Nephron progenitor cell (in vitro differentiated cells): ENCODE measurements around the gene SREBF1.
A peak's percentile ranks its signal among the peaks of the same experiment; 100 is the strongest.

Experiments
- DNase-seq: peaks from one replicate; pipeline ENCODE4 v3.0.0; 2021
- H3K27ac Mint-ChIP-seq: 2 replicates; pipeline ENCODE4 v1.8.0; 2021; ENCODE audit warnings: mild to moderate bottlenecking, moderate library complexity, mixed read lengths
- H3K27me3 Mint-ChIP-seq: 2 replicates; pipeline ENCODE4 v1.8.0; 2021; ENCODE audit warnings: mild to moderate bottlenecking, low read depth, mixed read lengths; ENCODE audit not compliant: poor library complexity
- H3K36me3 Mint-ChIP-seq: 2 replicates; pipeline ENCODE4 v1.8.0; 2021; ENCODE audit warnings: low read depth, mixed read lengths
- H3K4me1 Mint-ChIP-seq: 2 replicates; pipeline ENCODE4 v1.8.0; 2021; ENCODE audit warnings: mixed read lengths
- H3K4me3 Mint-ChIP-seq: 2 replicates; pipeline ENCODE4 v1.8.0; 2021; ENCODE audit warnings: mild to moderate bottlenecking, moderate library complexity, mixed read lengths
- H3K9me3 Mint-ChIP-seq: 2 replicates; pipeline ENCODE4 v1.8.0; 2021; ENCODE audit warnings: mild to moderate bottlenecking, moderate library complexity, mixed read lengths
- CTCF ChIP-seq: fragments of 200-600 bp; sonication (generic); IDR thresholded peaks from 2 replicates; pipeline ENCODE4 v1.5.0; 2021; ENCODE audit warnings: antibody characterized with exemption

SREBF1 gene

GRCh38 chr17:17815062-17815406 is 21.8 kb downstream of the SREBF1 start:
- Mint-ChIP-seq H3K9me3 (no peaks in the 10 kb centered on the region), H3K4me1 (peaks cover 43% of the 10 kb centered on the region), H3K36me3 (peaks cover 7% of the 10 kb centered on the region), H3K27me3 (no peaks in the 10 kb centered on the region), H3K27ac (no peak overlapping the region), H3K4me3 (no peak overlapping the region)
- DNase-seq: no peak
- no peak for TF ChIP-seq CTCF

GRCh38 chr17:17814162-17815061 is 22.4 kb downstream of the SREBF1 start:
- H3K36me3 Mint-ChIP-seq: peaks cover 7% of the 10 kb centered on the region
- no peak overlapping the region for H3K4me3 Mint-ChIP-seq
- H3K9me3 Mint-ChIP-seq: no peaks in the 10 kb centered on the region
- TF ChIP-seq CTCF: no peak
- no peak overlapping the region for H3K27ac Mint-ChIP-seq
- peaks cover 38% of the 10 kb centered on the region for H3K4me1 Mint-ChIP-seq
- H3K27me3 Mint-ChIP-seq: no peaks in the 10 kb centered on the region
- no peak for DNase-seq

- no peaks in the 10 kb centered on the region for H3K27me3 Mint-ChIP-seq
- H3K9me3 Mint-ChIP-seq: no peaks in the 10 kb centered on the region
- peaks cover 4% of the 10 kb centered on the region for H3K36me3 Mint-ChIP-seq
- no peak overlapping the region for H3K4me3 Mint-ChIP-seq
- DNase-seq: no peak
- peaks cover 40% of the 10 kb centered on the region for H3K4me1 Mint-ChIP-seq
- no peak for TF ChIP-seq CTCF
- no peak overlapping the region for H3K27ac Mint-ChIP-seq
These were observed 23.1 kb downstream of the SREBF1 start for GRCh38 chr17:17813725-17814095.

GRCh38 chr17:17813055-17813724 is 23.6 kb downstream of the SREBF1 start:
- Mint-ChIP-seq H3K9me3 (no peaks in the 10 kb centered on the region), H3K27me3 (no peaks in the 10 kb centered on the region), H3K4me1 (peaks cover 37% of the 10 kb centered on the region), H3K27ac (no peak overlapping the region), H3K4me3 (no peak overlapping the region), H3K36me3 (no peaks in the 10 kb centered on the region)
- no peak for DNase-seq
- no peak for TF ChIP-seq CTCF

GRCh38 chr17:17812211-17813054 is 24.4 kb downstream of the SREBF1 start:
- no peaks in the 10 kb centered on the region for H3K9me3 Mint-ChIP-seq
- H3K4me3 Mint-ChIP-seq: peak overlapping the region; percentile 65
- H3K27ac Mint-ChIP-seq: peak overlapping the region; percentile 83
- peak; percentile 90 for DNase-seq
- peak; percentile 100 for TF ChIP-seq CTCF
- H3K4me1 Mint-ChIP-seq: peaks cover 31% of the 10 kb centered on the region
- no peaks in the 10 kb centered on the region for H3K27me3 Mint-ChIP-seq
- peaks cover 4% of the 10 kb centered on the region for H3K36me3 Mint-ChIP-seq
